Trophoblast cell (in vitro differentiated cells and primary cell): ENCODE results near the gene UBE2N.
A peak's percentile ranks its signal among the peaks of the same experiment; 100 is the strongest.

Source experiments
- DNase-seq, 2 donors: peaks; one replicate each; pipeline ENCODE4 v3.0.0-alpha.2; 2016
- H2AFZ ChIP-seq: 2 replicates; pipeline ENCODE4 v1.6.1; 2013; ENCODE audit warnings: low read length, moderate library complexity, mild to moderate bottlenecking; ENCODE audit not compliant: insufficient read depth, poor library complexity
- H2AK5ac ChIP-seq: 2 replicates; pipeline ENCODE4 v1.6.1; 2013; ENCODE audit warnings: mild to moderate bottlenecking, low read length
- H2BK120ac ChIP-seq: 2 replicates; pipeline ENCODE4 v1.6.1; 2013; ENCODE audit warnings: low read length, mild to moderate bottlenecking, moderate library complexity; ENCODE audit not compliant: insufficient read depth, poor library complexity
- H2BK12ac ChIP-seq: 2 replicates; pipeline ENCODE4 v1.6.1; 2013; ENCODE audit warnings: mild to moderate bottlenecking, low read length, moderate library complexity
- H2BK5ac ChIP-seq: 2 replicates; pipeline ENCODE4 v1.6.1; 2013; ENCODE audit warnings: low read length, low read depth, moderate library complexity, mild to moderate bottlenecking; ENCODE audit not compliant: poor library complexity
- H3K14ac ChIP-seq: 2 replicates; pipeline ENCODE4 v1.6.1; 2013; ENCODE audit warnings: mild to moderate bottlenecking, low read length
- H3K18ac ChIP-seq: 2 replicates; pipeline ENCODE4 v1.6.1; 2013; ENCODE audit warnings: mild to moderate bottlenecking, low read length
- H3K23ac ChIP-seq: 2 replicates; pipeline ENCODE4 v1.6.1; 2013; ENCODE audit warnings: low read length
- H3K27ac ChIP-seq: 2 replicates; pipeline ENCODE4 v1.5.1; 2013; ENCODE audit warnings: low read depth, mild to moderate bottlenecking, inconsistent platforms, low read length, moderate library complexity
- H3K27me3 ChIP-seq: 2 replicates; pipeline ENCODE4 v1.6.1; 2013; ENCODE audit warnings: inconsistent platforms, mild to moderate bottlenecking, low read length, moderate library complexity; ENCODE audit not compliant: insufficient read depth
- H3K36me3 ChIP-seq, 2 experiments: 1 replicate in 1 of 2; 2 replicates in 1 of 2; pipeline ENCODE4 v1.6.1; 2013; ENCODE audit warnings: low read length in 2 of 2, mild to moderate bottlenecking in 2 of 2, moderate library complexity in 1 of 2; ENCODE audit not compliant: insufficient read depth in 2 of 2, control insufficient read depth in 1 of 2
- H3K4ac ChIP-seq: 2 replicates; pipeline ENCODE4 v1.6.1; 2013; ENCODE audit warnings: low read depth, mild to moderate bottlenecking, low read length, moderate library complexity
- H3K4me1 ChIP-seq, 2 experiments: 1 replicate in 1 of 2; 2 replicates in 1 of 2; pipeline ENCODE4 v1.6.1; 2013; ENCODE audit warnings: low read length in 2 of 2, mild to moderate bottlenecking in 2 of 2, moderate library complexity in 1 of 2; ENCODE audit not compliant: insufficient read depth in 2 of 2, control insufficient read depth in 1 of 2
- H3K4me2 ChIP-seq: 2 replicates; pipeline ENCODE4 v1.6.1; 2013; ENCODE audit warnings: inconsistent platforms, mild to moderate bottlenecking, low read length, moderate library complexity
- H3K4me3 ChIP-seq: 2 replicates; pipeline ENCODE4 v1.5.1; 2013; ENCODE audit warnings: mild to moderate bottlenecking, low read depth, low read length, inconsistent platforms
- H3K79me1 ChIP-seq: one replicate; pipeline ENCODE4 v1.6.1; 2013; ENCODE audit warnings: low read length
- H3K79me2 ChIP-seq: 2 replicates; pipeline ENCODE4 v1.6.1; 2013; ENCODE audit warnings: low read length, mild to moderate bottlenecking; ENCODE audit not compliant: control insufficient read depth, insufficient read depth, poor library complexity
- H3K9ac ChIP-seq: 2 replicates; pipeline ENCODE4 v1.6.1; 2013; ENCODE audit warnings: mild to moderate bottlenecking, low read length
- H3K9me3 ChIP-seq: 2 replicates; pipeline ENCODE4 v1.6.1; 2013; ENCODE audit warnings: low read depth, mild to moderate bottlenecking, control low read depth, inconsistent platforms, low read length; ENCODE audit not compliant: insufficient read depth
- H4K12ac ChIP-seq: 2 replicates; pipeline ENCODE4 v1.6.1; 2013; ENCODE audit warnings: low read depth, mild to moderate bottlenecking, low read length, moderate library complexity
- H4K8ac ChIP-seq: 2 replicates; pipeline ENCODE4 v1.6.1; 2013; ENCODE audit warnings: low read depth, mild to moderate bottlenecking, low read length, moderate library complexity
- H4K91ac ChIP-seq: one replicate; pipeline ENCODE4 v1.6.1; 2013; ENCODE audit warnings: low read depth, mild to moderate bottlenecking, low read length, moderate library complexity
- WGBS: extraction: QIAGEN DNeasy Blood & Tissue Kit; methylation state at CpG from one replicate; pipeline ENCODE4 v1.1.7; 2013; ENCODE audit warnings: missing lambda C conversion rate; ENCODE audit not compliant: insufficient read length, insufficient coverage; ENCODE audit errors: extremely low coverage; 5-methylcytosine and 5-hydroxymethylcytosine counted together

Gene UBE2N

DNA sequence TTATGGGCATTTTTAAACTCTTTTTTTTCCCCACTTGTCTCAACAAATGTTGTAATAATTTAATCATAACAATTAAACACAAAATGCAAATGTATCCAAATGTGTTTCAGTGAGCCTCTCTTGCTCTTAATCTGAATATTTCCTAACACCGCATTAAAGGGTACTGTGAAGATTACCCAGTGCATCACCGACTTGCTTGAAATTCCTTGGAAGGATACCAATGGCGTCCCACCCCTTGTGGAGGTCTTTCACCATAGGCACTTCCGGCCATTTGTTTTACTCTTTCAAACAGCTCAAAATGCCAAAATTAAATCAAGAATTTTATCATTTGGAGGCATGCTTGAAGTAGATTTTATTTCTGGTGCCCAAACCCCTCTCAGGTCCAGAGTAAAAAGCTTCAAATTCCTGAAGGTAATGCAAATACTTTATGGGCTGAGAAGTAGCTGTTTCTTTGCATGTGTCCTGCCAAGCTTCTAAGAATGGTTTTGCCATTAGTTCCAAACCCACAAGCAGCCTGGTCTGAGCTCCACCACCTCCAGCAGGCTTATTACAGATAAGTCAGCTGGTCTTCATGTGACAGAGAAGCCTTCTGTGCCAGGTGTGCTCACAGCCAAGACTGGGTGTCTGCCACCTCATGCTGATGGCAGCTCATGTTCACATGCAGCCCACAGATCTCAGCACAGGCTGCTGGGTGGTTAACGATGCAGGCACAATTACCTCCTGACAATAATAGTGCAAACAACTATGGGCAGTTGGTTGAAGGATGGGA, 80.4 kb downstream of the UBE2N start:
- Histone ChIP-seq H3K36me3 (no peaks in the 10 kb centered on the region), H4K91ac (no peak overlapping the region), H3K4me2 (no peak overlapping the region), H2AK5ac (no peak overlapping the region), H3K79me1 (no peaks in the 10 kb centered on the region), H3K9ac (no peak overlapping the region), H2BK12ac (no peak overlapping the region), H3K23ac (no peak overlapping the region), H3K27me3 (no peaks in the 10 kb centered on the region), H3K18ac (no peak overlapping the region), H2AFZ (no peak overlapping the region), H4K12ac (no peak overlapping the region), H3K9me3 (no peaks in the 10 kb centered on the region), H3K79me2 (no peaks in the 10 kb centered on the region), H3K4me1 (no peaks in the 10 kb centered on the region), H3K27ac (no peak overlapping the region), H3K4ac (no peak overlapping the region), H2BK120ac (no peak overlapping the region), H4K8ac (no peak overlapping the region), H2BK5ac (no peak overlapping the region), H3K4me3 (no peak overlapping the region), H3K14ac (no peak overlapping the region)
- peak; percentile 43 to 46 for DNase-seq
- WGBS, result no CpG with 5 or more reads among the region's 5 CpGs

GRCh38 chr12:93360688-93361087, 81.1 kb downstream of the UBE2N start:
- Histone ChIP-seq H4K91ac (no peak overlapping the region), H3K18ac (no peak overlapping the region), H4K8ac (no peak overlapping the region), H4K12ac (no peak overlapping the region), H3K27ac (no peak overlapping the region), H2AFZ (no peak overlapping the region), H3K9me3 (no peaks in the 10 kb centered on the region), H2BK120ac (no peak overlapping the region), H3K4ac (no peak overlapping the region), H3K79me2 (no peaks in the 10 kb centered on the region), H3K36me3 (no peaks in the 10 kb centered on the region), H3K4me3 (no peak overlapping the region), H3K79me1 (no peaks in the 10 kb centered on the region), H3K14ac (no peak overlapping the region), H2AK5ac (no peak overlapping the region), H3K4me1 (no peaks in the 10 kb centered on the region), H3K23ac (no peak overlapping the region), H2BK5ac (no peak overlapping the region), H3K27me3 (no peaks in the 10 kb centered on the region), H3K4me2 (no peak overlapping the region), H3K9ac (no peak overlapping the region), H2BK12ac (no peak overlapping the region)
- WGBS, result no CpG with 5 or more reads among the region's 2 CpGs
- DNase-seq, result no peak

DNA sequence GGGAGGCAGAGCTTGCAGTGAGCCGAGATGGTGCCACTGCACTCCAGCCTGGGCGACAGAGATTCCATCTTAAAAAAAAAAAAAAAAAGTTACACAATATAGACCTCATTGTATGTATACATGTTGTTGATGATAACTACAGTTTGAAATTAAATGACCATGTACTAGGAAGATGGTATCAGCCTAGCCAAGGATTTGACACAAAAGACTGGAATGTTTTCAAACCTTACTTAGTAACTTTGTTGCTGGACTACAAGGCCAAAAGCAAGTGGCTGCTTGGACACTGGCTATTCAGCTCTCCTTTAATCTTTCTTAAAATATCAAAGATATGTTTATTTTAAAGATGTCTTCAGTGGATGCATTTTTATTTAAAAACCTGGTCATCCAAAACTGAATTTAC, 82.9 kb downstream of the UBE2N start:
- Histone ChIP-seq H3K9me3 (no peaks in the 10 kb centered on the region), H3K23ac (no peak overlapping the region), H2BK120ac (no peak overlapping the region), H3K4me3 (no peak overlapping the region), H3K18ac (no peak overlapping the region), H2AFZ (no peak overlapping the region), H3K14ac (no peak overlapping the region), H4K91ac (no peak overlapping the region), H3K27me3 (no peaks in the 10 kb centered on the region), H3K36me3 (no peaks in the 10 kb centered on the region), H2AK5ac (no peak overlapping the region), H2BK5ac (no peak overlapping the region), H4K8ac (no peak overlapping the region), H3K79me2 (no peaks in the 10 kb centered on the region), H3K27ac (no peak overlapping the region), H4K12ac (no peak overlapping the region), H3K4me2 (no peak overlapping the region), H2BK12ac (no peak overlapping the region), H3K79me1 (no peaks in the 10 kb centered on the region), H3K4ac (no peak overlapping the region), H3K9ac (no peak overlapping the region), H3K4me1 (no peaks in the 10 kb centered on the region)
- peak; percentile 11 to 56 for DNase-seq
- no CpG with 5 or more reads among the region's 2 CpGs for WGBS

DNA sequence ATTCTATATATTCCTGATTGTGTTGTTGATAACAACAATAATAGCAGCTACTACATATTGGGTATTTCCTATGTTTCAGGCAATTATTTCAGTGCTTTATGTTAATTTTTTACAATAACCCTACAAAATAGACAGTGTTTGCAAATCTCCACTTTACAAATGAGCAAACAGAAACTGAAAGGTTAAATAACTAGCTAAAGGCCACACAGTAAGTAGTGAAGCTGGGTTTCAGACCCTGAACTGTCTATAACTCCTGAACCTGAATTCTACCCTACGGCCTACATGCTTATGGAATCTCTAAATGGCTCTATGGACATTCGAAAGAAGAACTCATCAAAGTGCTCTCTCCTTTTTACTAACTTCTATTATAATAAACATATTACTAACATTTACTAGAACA, 83.7 kb downstream of the UBE2N start:
- Histone ChIP-seq H3K27me3 (no peaks in the 10 kb centered on the region), H3K9me3 (no peaks in the 10 kb centered on the region), H3K27ac (no peak overlapping the region), H3K23ac (no peak overlapping the region), H2BK12ac (no peak overlapping the region), H4K91ac (no peak overlapping the region), H2AFZ (no peak overlapping the region), H3K14ac (no peak overlapping the region), H4K8ac (no peak overlapping the region), H3K4me2 (no peak overlapping the region), H3K4me3 (no peak overlapping the region), H3K79me1 (no peaks in the 10 kb centered on the region), H4K12ac (no peak overlapping the region), H3K4me1 (no peaks in the 10 kb centered on the region), H3K36me3 (no peaks in the 10 kb centered on the region), H2AK5ac (no peak overlapping the region), H2BK5ac (no peak overlapping the region), H3K79me2 (no peaks in the 10 kb centered on the region), H3K18ac (no peak overlapping the region), H3K9ac (no peak overlapping the region), H2BK120ac (no peak overlapping the region), H3K4ac (no peak overlapping the region)
- WGBS, result no CpG with 5 or more reads among the region's 2 CpGs
- DNase-seq, result no peak
